ENCODE data around the gene CHKA. TPM values are rescaled to one million over a fixed set of nuclear protein-coding genes. Genes with fewer than 3 reads are reported as not detected.

The CHKA gene
- total and polyA plus RNA-seq, 2 of the 8 experiments (the other 6 are each of a cell fraction or from before 2014, with no cell fraction given): 61.2 to 86.6 TPM

DNA sequence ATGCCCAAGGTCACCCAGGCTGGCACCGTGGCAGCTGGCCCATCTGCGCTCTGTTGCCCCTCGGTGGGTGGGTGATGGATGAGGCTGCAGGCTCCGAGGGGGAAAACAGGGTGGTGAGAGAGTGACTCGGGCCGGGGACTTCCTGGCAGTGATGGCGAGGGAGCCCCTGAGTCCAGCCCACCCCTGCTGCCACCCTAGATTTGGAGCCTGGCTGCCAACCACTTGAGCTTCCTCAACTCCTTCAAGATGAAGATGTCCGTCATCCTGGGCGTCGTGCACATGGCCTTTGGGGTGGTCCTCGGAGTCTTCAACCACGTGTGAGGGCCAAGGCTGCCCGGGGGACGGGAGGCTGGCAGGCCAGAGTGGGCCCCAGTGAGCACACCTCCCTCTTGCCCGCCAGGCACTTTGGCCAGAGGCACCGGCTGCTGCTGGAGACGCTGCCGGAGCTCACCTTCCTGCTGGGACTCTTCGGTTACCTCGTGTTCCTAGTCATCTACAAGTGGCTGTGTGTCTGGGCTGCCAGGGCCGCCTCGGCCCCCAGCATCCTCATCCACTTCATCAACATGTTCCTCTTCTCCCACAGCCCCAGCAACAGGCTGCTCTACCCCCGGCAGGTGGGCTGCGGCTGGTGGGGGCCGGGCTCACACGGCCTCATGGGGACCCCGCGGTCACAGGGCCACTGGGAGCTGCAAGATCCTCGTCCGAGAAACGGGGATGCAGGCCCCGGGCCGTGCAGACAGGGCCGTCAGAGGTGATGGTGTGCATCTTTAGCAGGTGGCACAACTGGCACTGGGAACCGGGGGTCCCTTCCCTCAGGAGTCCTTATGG, 72.3 kb downstream of the CHKA start (continued):
- TF ChIP-seq, protein P1, sequence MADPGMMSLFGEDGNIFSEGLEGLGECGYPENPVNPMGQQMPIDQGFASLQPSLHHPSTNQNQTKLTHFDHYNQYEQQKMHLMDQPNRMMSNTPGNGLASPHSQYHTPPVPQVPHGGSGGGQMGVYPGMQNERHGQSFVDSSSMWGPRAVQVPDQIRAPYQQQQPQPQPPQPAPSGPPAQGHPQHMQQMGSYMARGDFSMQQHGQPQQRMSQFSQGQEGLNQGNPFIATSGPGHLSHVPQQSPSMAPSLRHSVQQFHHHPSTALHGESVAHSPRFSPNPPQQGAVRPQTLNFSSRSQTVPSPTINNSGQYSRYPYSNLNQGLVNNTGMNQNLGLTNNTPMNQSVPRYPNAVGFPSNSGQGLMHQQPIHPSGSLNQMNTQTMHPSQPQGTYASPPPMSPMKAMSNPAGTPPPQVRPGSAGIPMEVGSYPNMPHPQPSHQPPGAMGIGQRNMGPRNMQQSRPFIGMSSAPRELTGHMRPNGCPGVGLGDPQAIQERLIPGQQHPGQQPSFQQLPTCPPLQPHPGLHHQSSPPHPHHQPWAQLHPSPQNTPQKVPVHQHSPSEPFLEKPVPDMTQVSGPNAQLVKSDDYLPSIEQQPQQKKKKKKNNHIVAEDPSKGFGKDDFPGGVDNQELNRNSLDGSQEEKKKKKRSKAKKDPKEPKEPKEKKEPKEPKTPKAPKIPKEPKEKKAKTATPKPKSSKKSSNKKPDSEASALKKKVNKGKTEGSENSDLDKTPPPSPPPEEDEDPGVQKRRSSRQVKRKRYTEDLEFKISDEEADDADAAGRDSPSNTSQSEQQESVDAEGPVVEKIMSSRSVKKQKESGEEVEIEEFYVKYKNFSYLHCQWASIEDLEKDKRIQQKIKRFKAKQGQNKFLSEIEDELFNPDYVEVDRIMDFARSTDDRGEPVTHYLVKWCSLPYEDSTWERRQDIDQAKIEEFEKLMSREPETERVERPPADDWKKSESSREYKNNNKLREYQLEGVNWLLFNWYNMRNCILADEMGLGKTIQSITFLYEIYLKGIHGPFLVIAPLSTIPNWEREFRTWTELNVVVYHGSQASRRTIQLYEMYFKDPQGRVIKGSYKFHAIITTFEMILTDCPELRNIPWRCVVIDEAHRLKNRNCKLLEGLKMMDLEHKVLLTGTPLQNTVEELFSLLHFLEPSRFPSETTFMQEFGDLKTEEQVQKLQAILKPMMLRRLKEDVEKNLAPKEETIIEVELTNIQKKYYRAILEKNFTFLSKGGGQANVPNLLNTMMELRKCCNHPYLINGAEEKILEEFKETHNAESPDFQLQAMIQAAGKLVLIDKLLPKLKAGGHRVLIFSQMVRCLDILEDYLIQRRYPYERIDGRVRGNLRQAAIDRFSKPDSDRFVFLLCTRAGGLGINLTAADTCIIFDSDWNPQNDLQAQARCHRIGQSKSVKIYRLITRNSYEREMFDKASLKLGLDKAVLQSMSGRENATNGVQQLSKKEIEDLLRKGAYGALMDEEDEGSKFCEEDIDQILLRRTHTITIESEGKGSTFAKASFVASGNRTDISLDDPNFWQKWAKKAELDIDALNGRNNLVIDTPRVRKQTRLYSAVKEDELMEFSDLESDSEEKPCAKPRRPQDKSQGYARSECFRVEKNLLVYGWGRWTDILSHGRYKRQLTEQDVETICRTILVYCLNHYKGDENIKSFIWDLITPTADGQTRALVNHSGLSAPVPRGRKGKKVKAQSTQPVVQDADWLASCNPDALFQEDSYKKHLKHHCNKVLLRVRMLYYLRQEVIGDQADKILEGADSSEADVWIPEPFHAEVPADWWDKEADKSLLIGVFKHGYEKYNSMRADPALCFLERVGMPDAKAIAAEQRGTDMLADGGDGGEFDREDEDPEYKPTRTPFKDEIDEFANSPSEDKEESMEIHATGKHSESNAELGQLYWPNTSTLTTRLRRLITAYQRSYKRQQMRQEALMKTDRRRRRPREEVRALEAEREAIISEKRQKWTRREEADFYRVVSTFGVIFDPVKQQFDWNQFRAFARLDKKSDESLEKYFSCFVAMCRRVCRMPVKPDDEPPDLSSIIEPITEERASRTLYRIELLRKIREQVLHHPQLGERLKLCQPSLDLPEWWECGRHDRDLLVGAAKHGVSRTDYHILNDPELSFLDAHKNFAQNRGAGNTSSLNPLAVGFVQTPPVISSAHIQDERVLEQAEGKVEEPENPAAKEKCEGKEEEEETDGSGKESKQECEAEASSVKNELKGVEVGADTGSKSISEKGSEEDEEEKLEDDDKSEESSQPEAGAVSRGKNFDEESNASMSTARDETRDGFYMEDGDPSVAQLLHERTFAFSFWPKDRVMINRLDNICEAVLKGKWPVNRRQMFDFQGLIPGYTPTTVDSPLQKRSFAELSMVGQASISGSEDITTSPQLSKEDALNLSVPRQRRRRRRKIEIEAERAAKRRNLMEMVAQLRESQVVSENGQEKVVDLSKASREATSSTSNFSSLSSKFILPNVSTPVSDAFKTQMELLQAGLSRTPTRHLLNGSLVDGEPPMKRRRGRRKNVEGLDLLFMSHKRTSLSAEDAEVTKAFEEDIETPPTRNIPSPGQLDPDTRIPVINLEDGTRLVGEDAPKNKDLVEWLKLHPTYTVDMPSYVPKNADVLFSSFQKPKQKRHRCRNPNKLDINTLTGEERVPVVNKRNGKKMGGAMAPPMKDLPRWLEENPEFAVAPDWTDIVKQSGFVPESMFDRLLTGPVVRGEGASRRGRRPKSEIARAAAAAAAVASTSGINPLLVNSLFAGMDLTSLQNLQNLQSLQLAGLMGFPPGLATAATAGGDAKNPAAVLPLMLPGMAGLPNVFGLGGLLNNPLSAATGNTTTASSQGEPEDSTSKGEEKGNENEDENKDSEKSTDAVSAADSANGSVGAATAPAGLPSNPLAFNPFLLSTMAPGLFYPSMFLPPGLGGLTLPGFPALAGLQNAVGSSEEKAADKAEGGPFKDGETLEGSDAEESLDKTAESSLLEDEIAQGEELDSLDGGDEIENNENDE (IDR thresholded peaks at IDR 0.05; ENCODE audit: insufficient replicate concordance, low read length): no peak
- TF ChIP-seq RXRA (IDR thresholded peaks at IDR 0.05; ENCODE audit: insufficient read depth, low read depth, low read length) (no peak), E2F6 (IDR thresholded peaks at IDR 0.05) (no peak), GTF2F1 (IDR thresholded peaks at IDR 0.05; ENCODE audit: borderline replicate concordance, low read depth, low read length) (no peak), TAF7 (optimal IDR thresholded peaks at IDR 0.05; ENCODE audit: borderline replicate concordance, low read depth, low read length) (no peak), FOSL1 (IDR thresholded peaks at IDR 0.05; ENCODE audit: insufficient read depth, low read depth, low read length) (no peak), POLR2A (IDR thresholded peaks at IDR 0.05; ENCODE audit: control extremely low read depth in 1 of 2, low read depth in 2 of 2, low read length in 2 of 2) (no peak)

Measured in H1 (cell line).